Endothelial cell of umbilical vein (primary cell): ENCODE results near the gene BAX.

Experiments
- EZH2 ChIP-seq: IDR thresholded peaks from 2 replicates; pipeline ENCODE4 v1.6.1; 2012; ENCODE audit warnings: borderline replicate concordance, low read depth, mild to moderate bottlenecking, moderate library complexity, low read length, inconsistent platforms; ENCODE audit not compliant: severe bottlenecking
- FOS ChIP-seq: IDR thresholded peaks from 2 replicates; pipeline ENCODE4 v1.6.1; 2011; ENCODE audit warnings: mild to moderate bottlenecking, low read length, moderate library complexity, borderline replicate concordance; ENCODE audit not compliant: insufficient read depth
- JUN ChIP-seq: IDR thresholded peaks from 2 replicates; pipeline ENCODE4 v1.6.1; 2011; ENCODE audit warnings: borderline replicate concordance, low read depth; ENCODE audit not compliant: insufficient read length, insufficient read depth
- POLR2A ChIP-seq: IDR thresholded peaks from 2 replicates; pipeline ENCODE4 v1.6.1; 2012; ENCODE audit warnings: low read depth, mild to moderate bottlenecking, control low read depth, low read length
- TF ChIP-seq, protein P1 (sequence below), 2 donors: IDR thresholded peaks; 1 replicate in 1 of 2; 2 replicates in 1 of 2; pipeline ENCODE4 v1.5.1; 2011; ENCODE audit warnings: low read length in 2 of 2, mild to moderate bottlenecking in 2 of 2, moderate library complexity in 2 of 2, control low read depth in 1 of 2, inconsistent platforms in 1 of 2, low read depth in 1 of 2; ENCODE audit not compliant: insufficient read depth in 1 of 2; ENCODE audit errors: extremely low read depth in 1 of 2
- TF ChIP-seq, protein P2 (sequence below): IDR thresholded peaks from 2 replicates; pipeline ENCODE4 v1.6.1; 2011; ENCODE audit not compliant: insufficient read depth, insufficient read length

DNA sequence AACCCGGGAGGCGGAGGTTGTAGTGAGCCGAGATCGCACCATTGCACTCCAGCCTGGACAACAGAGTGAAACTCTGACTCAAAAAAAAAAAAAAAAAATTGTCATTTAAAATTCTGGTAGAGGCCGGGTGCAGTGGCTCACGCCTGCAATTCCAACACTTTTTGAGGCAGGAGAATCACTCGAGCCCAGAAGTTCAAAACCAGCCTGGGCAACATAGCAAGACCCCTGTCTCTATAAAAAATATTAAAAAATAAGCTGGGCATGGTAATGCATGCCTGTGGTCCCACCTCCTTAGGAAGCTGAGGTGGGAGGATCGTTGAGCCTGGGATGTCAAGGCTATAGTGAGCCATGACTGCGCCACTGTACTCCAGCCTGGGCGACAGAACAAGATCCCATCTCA, 48.4 kb upstream of the BAX start:
- TF ChIP-seq POLR2A, result no peak
- TF ChIP-seq, protein P1, sequence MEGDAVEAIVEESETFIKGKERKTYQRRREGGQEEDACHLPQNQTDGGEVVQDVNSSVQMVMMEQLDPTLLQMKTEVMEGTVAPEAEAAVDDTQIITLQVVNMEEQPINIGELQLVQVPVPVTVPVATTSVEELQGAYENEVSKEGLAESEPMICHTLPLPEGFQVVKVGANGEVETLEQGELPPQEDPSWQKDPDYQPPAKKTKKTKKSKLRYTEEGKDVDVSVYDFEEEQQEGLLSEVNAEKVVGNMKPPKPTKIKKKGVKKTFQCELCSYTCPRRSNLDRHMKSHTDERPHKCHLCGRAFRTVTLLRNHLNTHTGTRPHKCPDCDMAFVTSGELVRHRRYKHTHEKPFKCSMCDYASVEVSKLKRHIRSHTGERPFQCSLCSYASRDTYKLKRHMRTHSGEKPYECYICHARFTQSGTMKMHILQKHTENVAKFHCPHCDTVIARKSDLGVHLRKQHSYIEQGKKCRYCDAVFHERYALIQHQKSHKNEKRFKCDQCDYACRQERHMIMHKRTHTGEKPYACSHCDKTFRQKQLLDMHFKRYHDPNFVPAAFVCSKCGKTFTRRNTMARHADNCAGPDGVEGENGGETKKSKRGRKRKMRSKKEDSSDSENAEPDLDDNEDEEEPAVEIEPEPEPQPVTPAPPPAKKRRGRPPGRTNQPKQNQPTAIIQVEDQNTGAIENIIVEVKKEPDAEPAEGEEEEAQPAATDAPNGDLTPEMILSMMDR (IDR thresholded peaks at IDR 0.05; ENCODE audit: extremely low read depth in 1 of 2, insufficient read depth in 1 of 2, low read depth in 1 of 2, low read length in 2 of 2), result no peak
- no peak for TF ChIP-seq JUN
- no peak for TF ChIP-seq FOS
- no peak for TF ChIP-seq EZH2
- TF ChIP-seq, protein P2, sequence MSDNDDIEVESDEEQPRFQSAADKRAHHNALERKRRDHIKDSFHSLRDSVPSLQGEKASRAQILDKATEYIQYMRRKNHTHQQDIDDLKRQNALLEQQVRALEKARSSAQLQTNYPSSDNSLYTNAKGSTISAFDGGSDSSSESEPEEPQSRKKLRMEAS, result no peak
